Activated CD8-positive, alpha-beta memory T cell treated with anti-CD3 and anti-CD28 coated beads for 48 hours (primary cell): ENCODE results near the gene ESYT2.

Experiments
- DNase-seq, 3 experiments: peaks; one replicate each; pipeline ENCODE4 v3.0.0-alpha.2; 2020; ENCODE audit warnings: low read depth in 2 of 3, low spot score in 2 of 3

Gene ESYT2

GRCh38 chr7:158805937-158806336 is 23.4 kb downstream of the ESYT2 start:
- DNase-seq: no peak

- no peak for DNase-seq
These were observed 23.9 kb downstream of the ESYT2 start for GRCh38 chr7:158805414-158805813.

- DNase-seq: no peak
These were observed 25.0 kb downstream of the ESYT2 start for GRCh38 chr7:158804335-158804734.

- DNase-seq: no peak
These were observed 25.8 kb downstream of the ESYT2 start for GRCh38 chr7:158803367-158803969.

GRCh38 chr7:158802535-158803366 is 26.6 kb downstream of the ESYT2 start:
- DNase-seq: no peak

GRCh38 chr7:158798741-158799140 is 30.6 kb downstream of the ESYT2 start:
- DNase-seq: no peak

- DNase-seq: no peak
These were observed 32.6 kb downstream of the ESYT2 start for GRCh38 chr7:158796667-158797066.

GRCh38 chr7:158795272-158795671 is 34.0 kb downstream of the ESYT2 start:
- no peak for DNase-seq

- DNase-seq: no peak
These were observed 38.2 kb downstream of the ESYT2 start for GRCh38 chr7:158791107-158791506.

- DNase-seq: no peak
These were observed 39.5 kb downstream of the ESYT2 start for GRCh38 chr7:158789842-158790241.

GRCh38 chr7:158786898-158787297 is 42.4 kb downstream of the ESYT2 start:
- DNase-seq: no peak

- no peak for DNase-seq
These were observed 45.0 kb downstream of the ESYT2 start for GRCh38 chr7:158784270-158784669.

- DNase-seq: no peak
These were observed 45.7 kb downstream of the ESYT2 start for GRCh38 chr7:158783595-158783994.

- DNase-seq: no peak
These were observed 46.4 kb downstream of the ESYT2 start for GRCh38 chr7:158782761-158783401.

GRCh38 chr7:158781974-158782664 is 47.2 kb downstream of the ESYT2 start:
- no peak for DNase-seq

- no peak for DNase-seq
These were observed 47.9 kb downstream of the ESYT2 start for GRCh38 chr7:158781217-158781973.

- no peak for DNase-seq
These were observed 50.0 kb downstream of the ESYT2 start for GRCh38 chr7:158779061-158780000.

- no peak for DNase-seq
These were observed 50.8 kb downstream of the ESYT2 start for GRCh38 chr7:158778471-158778870.

GRCh38 chr7:158777793-158778192 is 51.5 kb downstream of the ESYT2 start:
- no peak for DNase-seq

GRCh38 chr7:158776474-158776873 is 52.8 kb downstream of the ESYT2 start:
- DNase-seq: no peak
